Fibroblast of lung (primary cell): ENCODE data around the gene TMEM131L.

Experiments used
- CTCF ChIP-seq, 2 donors: IDR thresholded peaks in 1 of 2; conservative IDR thresholded peaks in 1 of 2; 1 replicate in 1 of 2; 2 replicates in 1 of 2; pipeline ENCODE4 v1.5.1; 2011 to 2012; ENCODE audit warnings: low read length in 2 of 2, control low read depth in 1 of 2, inconsistent platforms in 1 of 2, low read depth in 1 of 2, mild to moderate bottlenecking in 1 of 2
- EZH2 ChIP-seq: IDR thresholded peaks from 2 replicates; pipeline ENCODE4 v1.5.1; 2012; ENCODE audit warnings: low read length, control low read depth, mild to moderate bottlenecking; ENCODE audit errors: missing control alignments

- no peak for TF ChIP-seq CTCF (conservative IDR thresholded peaks at IDR 0.05 in 1 of 2, IDR thresholded peaks at IDR 0.05 in 1 of 2; ENCODE audit: low read depth in 1 of 2, low read length in 2 of 2)
- no peak for TF ChIP-seq EZH2
Measured at GRCh38 chr4:153545822-153546221, 79.7 kb downstream of the TMEM131L start.
